Right renal pelvis (tissue), 4 donors: ENCODE measurements around the gene RHBDD3. TPM values are rescaled to one million over a fixed set of nuclear protein-coding genes. Genes with fewer than 3 reads are reported as not detected.
"Not testable (repeated sequence)": the region's sequence is repeated elsewhere in the genome, so short reads cannot be mapped to it uniquely, and the experiment has no call there.

ENCODE experiments used
- DNase-seq, 4 donors: peaks; one replicate each; pipeline ENCODE4 v3.0.0-alpha.2; 2013; ENCODE audit warnings: low read depth in 4 of 4, low spot score in 3 of 4, missing footprints in 1 of 4
- polyA plus RNA-seq, 4 donors: library from polyadenylated mRNA; unstranded; fragments of 120-200 nt; gene quantifications; one replicate each; pipeline ENCODE4 v1.2.1, GENCODE V29; 2013; ENCODE audit not compliant: insufficient read length in 4 of 4

Gene RHBDD3
- polyA plus RNA-seq, 4 donors, result 25.4 to 37.8 (median 27.1) TPM

- no peak for DNase-seq
These were observed 47.7 kb downstream of the RHBDD3 start for GRCh38 chr22:29219881-29220670.

- not testable (repeated sequence) for DNase-seq
These were observed 48.4 kb downstream of the RHBDD3 start for GRCh38 chr22:29219409-29219782.

- no peak for DNase-seq
These were observed 48.9 kb downstream of the RHBDD3 start for GRCh38 chr22:29218758-29219408.

- no peak for DNase-seq
These were observed 49.7 kb downstream of the RHBDD3 start for GRCh38 chr22:29217827-29218757.

GRCh38 chr22:29216873-29217666 is 50.7 kb downstream of the RHBDD3 start:
- no peak for DNase-seq

- DNase-seq, result no peak
These were observed 51.5 kb downstream of the RHBDD3 start for GRCh38 chr22:29216011-29216872.

GRCh38 chr22:29215012-29215860 is 52.5 kb downstream of the RHBDD3 start:
- DNase-seq, result no peak

GRCh38 chr22:29214232-29214631 is 53.5 kb downstream of the RHBDD3 start:
- DNase-seq, result no peak

GRCh38 chr22:29213493-29213892 is 54.3 kb downstream of the RHBDD3 start:
- DNase-seq, result peak in 1 of 4 donors; percentile 56

- DNase-seq, result no peak
These were observed 55.0 kb downstream of the RHBDD3 start for GRCh38 chr22:29212743-29213142.

- DNase-seq, result no peak
These were observed 56.3 kb downstream of the RHBDD3 start for GRCh38 chr22:29211466-29211865.

GRCh38 chr22:29211066-29211465 is 56.7 kb downstream of the RHBDD3 start:
- DNase-seq, result no peak

Other genes starting within 250 kb of the RHBDD3 start
- gene C22orf31, start 206.2 kb downstream of the RHBDD3 start, polyA plus RNA-seq, result 1 to 10 TPM; 1.1 to 1.7 (median 1.2) TPM
- 10 to 100 TPM; 21.1 to 28.5 (median 24.8) TPM for gene KREMEN1, start 194.9 kb downstream of the RHBDD3 start, polyA plus RNA-seq
- 100 to 1,000 TPM in 1 of 4 donors, 10 to 100 TPM in 3; 73.9 to 115 (median 78.5) TPM for gene EMID1, start 62.1 kb downstream of the RHBDD3 start, polyA plus RNA-seq
- 100 to 1,000 TPM; 281 to 341 (median 320) TPM for gene EWSR1, start 287 bp upstream of the RHBDD3 start, polyA plus RNA-seq
- gene GAS2L1, start 38.7 kb upstream of the RHBDD3 start, polyA plus RNA-seq, result 1 to 10 TPM; 6.9 to 9.3 (median 7.1) TPM
- under 1 TPM in 2 of 4 donors, not detected in 2; 0.22 to 0.24 TPM for gene RASL10A, start 47.7 kb upstream of the RHBDD3 start, polyA plus RNA-seq
- 10 to 100 TPM; 41.6 to 49.7 (median 45.5) TPM for gene AP1B1, start 120.6 kb upstream of the RHBDD3 start, polyA plus RNA-seq
- gene RFPL1, start 170.6 kb upstream of the RHBDD3 start, polyA plus RNA-seq, result 1 to 10 TPM; 1.2 to 1.6 (median 1.4) TPM
- 10 to 100 TPM in 3 of 4 donors, 1 to 10 TPM in 1; 7.9 to 10.8 (median 10.5) TPM for gene NEFH, start 212.2 kb upstream of the RHBDD3 start, polyA plus RNA-seq